ENCODE results near the gene PPP4R3A. TPM values are rescaled to one million over a fixed set of nuclear protein-coding genes. Genes with fewer than 3 reads are reported as not detected.
"Not testable (repeated sequence)": the region's sequence is repeated elsewhere in the genome, so short reads cannot be mapped to it uniquely, and the experiment has no call there.

PPP4R3A gene
- total RNA-seq, 1 donor from 2014 or later, result 38.3 TPM

GRCh38 chr14:91501951-91502930 lies 7.9 kb downstream of the PPP4R3A start:
- TF ChIP-seq CTCF (IDR thresholded peaks at IDR 0.05; ENCODE audit: borderline replicate concordance), result no peak
- Histone ChIP-seq H3K36me3 (peaks cover 30% of the 10 kb centered on the region), H3K4me3 (no peak overlapping the region)

GRCh38 chr14:91501348-91501747 lies 8.8 kb downstream of the PPP4R3A start:
- Histone ChIP-seq H3K4me3 (no peak overlapping the region), H3K27ac (replicated peaks) (no peak overlapping the region), H3K27me3 (ENCODE audit: low read depth) (no peaks in the 10 kb centered on the region), H3K36me3 (peaks cover 25% of the 10 kb centered on the region), H3K4me1 (peaks cover 93% of the 10 kb centered on the region), H3K9me3 (replicated peaks) (no peaks in the 10 kb centered on the region)
- no peak for TF ChIP-seq CTCF (IDR thresholded peaks at IDR 0.05; ENCODE audit: borderline replicate concordance)
- intact Hi-C loops (cut with micrococcal nuclease), result no loop called here
- DNase-seq, result no peak

More at GRCh38 chr14:91501951-91502930, 7.9 kb downstream of the PPP4R3A start:
- Histone ChIP-seq H3K9me3 (replicated peaks) (no peaks in the 10 kb centered on the region), H3K27ac (replicated peaks) (no peak overlapping the region), H3K27me3 (ENCODE audit: low read depth) (no peaks in the 10 kb centered on the region), H3K4me1 (peaks cover 92% of the 10 kb centered on the region)
- intact Hi-C loops (cut with micrococcal nuclease), result no loop called here
- no peak for DNase-seq

GRCh38 chr14:91496790-91497189 lies 13.3 kb downstream of the PPP4R3A start:
- H3K27ac ChIP-seq (replicated peaks), result no peak overlapping the region
- no peak for DNase-seq
- H3K9me3 ChIP-seq (replicated peaks), result no peaks in the 10 kb centered on the region
- H3K27me3 ChIP-seq (ENCODE audit: low read depth), result no peaks in the 10 kb centered on the region
- intact Hi-C loops (cut with micrococcal nuclease), result no loop called here
- peaks cover 93% of the 10 kb centered on the region for H3K4me1 ChIP-seq
- peaks cover 8% of the 10 kb centered on the region for H3K36me3 ChIP-seq
- H3K4me3 ChIP-seq, result no peak overlapping the region
- no peak for TF ChIP-seq CTCF (IDR thresholded peaks at IDR 0.05; ENCODE audit: borderline replicate concordance)

GRCh38 chr14:91494392-91495065 lies 15.6 kb downstream of the PPP4R3A start:
- DNase-seq; H3K36me3 ChIP-seq; H3K27me3 ChIP-seq (ENCODE audit: low read depth); H3K27ac ChIP-seq (replicated peaks); H3K4me3 ChIP-seq; intact Hi-C loops (cut with micrococcal nuclease); H3K9me3 ChIP-seq (replicated peaks): not testable (repeated sequence)
- H3K4me1 ChIP-seq, result peaks cover 80% of the 10 kb centered on the region

GRCh38 chr14:91493169-91493568 lies 16.9 kb downstream of the PPP4R3A start:
- TF ChIP-seq CTCF (IDR thresholded peaks at IDR 0.05; ENCODE audit: borderline replicate concordance), result no peak
- Histone ChIP-seq H3K36me3 (peaks cover 12% of the 10 kb centered on the region), H3K9me3 (replicated peaks) (no peaks in the 10 kb centered on the region), H3K27me3 (ENCODE audit: low read depth) (no peaks in the 10 kb centered on the region), H3K4me1 (peaks cover 74% of the 10 kb centered on the region), H3K4me3 (no peak overlapping the region), H3K27ac (replicated peaks) (no peak overlapping the region)
- intact Hi-C loops (cut with micrococcal nuclease), result no loop called here
- DNase-seq, result no peak
